ENCODE measurements around the gene MAN1C1. TPM values are rescaled to one million over a fixed set of nuclear protein-coding genes. Genes with fewer than 3 reads are reported as not detected.

MAN1C1 gene
- polyA plus RNA-seq, 1 of the 3 experiments (the other 2 are of a cell fraction): 0.20 TPM

DNA sequence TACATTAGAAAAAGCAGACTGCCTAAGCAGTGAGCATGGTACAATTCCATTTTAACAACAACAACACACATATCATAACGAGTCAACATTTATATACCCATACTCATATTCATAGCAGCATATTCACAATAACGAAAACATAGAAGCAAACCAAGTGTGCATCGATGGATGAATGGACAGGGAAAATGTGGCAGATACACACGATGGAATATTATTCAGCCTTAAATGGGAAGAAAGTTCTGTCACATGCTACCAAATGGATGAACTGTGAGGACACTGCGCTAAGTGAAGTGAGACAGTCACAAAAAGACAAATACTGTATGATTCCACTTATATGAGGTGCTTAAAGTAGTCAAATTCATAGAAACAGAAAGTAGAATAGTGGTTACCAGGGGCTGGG, 9.5 kb upstream of the MAN1C1 start:
- Histone ChIP-seq H2AFZ (ENCODE audit: low read depth) (no peak overlapping the region), H3K79me2 (ENCODE audit: insufficient read depth) (no peaks in the 10 kb centered on the region), H3F3A (replicated peaks; ENCODE audit: insufficient read depth) (no peaks in the 10 kb centered on the region), H3K27ac (ENCODE audit: low read depth in 2 of 2, low read length in 1 of 2) (no peak overlapping the region), H4K20me1 (ENCODE audit: insufficient read depth) (no peaks in the 10 kb centered on the region), H3K9me2 (no peaks in the 10 kb centered on the region), H3K4me1 (ENCODE audit: control insufficient read depth in 1 of 2, insufficient read depth in 2 of 2, low read depth in 1 of 2, low read length in 1 of 2) (peaks cover 0 to 13% of the 10 kb centered on the region in 2 experiments; a peak in 1 of 4 replicates), H3K36me3 (replicated peaks in 1 of 2; ENCODE audit: control insufficient read depth in 1 of 2, insufficient read depth in 2 of 2, low read length in 1 of 2) (no peaks in the 10 kb centered on the region), H3K4me2 (no peak overlapping the region), H3K4me3 (ENCODE audit: low read depth in 2 of 2, low read length in 1 of 2) (no peak overlapping the region), H3K9me3 (no peaks in the 10 kb centered on the region), H3K27me3 (ENCODE audit: insufficient read depth) (peaks cover 20% of the 10 kb centered on the region), H3K9ac (no peak overlapping the region)
- POLR2A ChIA-PET: no interaction called here
- WGBS (ENCODE audit: low lambda C conversion rate): 66% methylated on average over 5 of the region's 5 CpGs
- CTCF ChIA-PET: interaction anchor here (2.0 to 8.1 kb wide), 3 partner anchors 34 to 202 kb away, joined by 10 to 76 read pairs (median 11); no protein-coding TSS in a partner anchor
- DNase-seq: no peak
- TF ChIP-seq NFIC (IDR thresholded peaks at IDR 0.05; ENCODE audit: borderline replicate concordance) (no peak), EZH2phosphoT487 (IDR thresholded peaks at IDR 0.05; ENCODE audit: borderline replicate concordance, low read depth) (no peak), FOSL2 (IDR thresholded peaks at IDR 0.05; ENCODE audit: borderline replicate concordance, low read depth) (no peak), RXRA (IDR thresholded peaks at IDR 0.05; ENCODE audit: borderline replicate concordance, low read depth) (no peak), NRF1 (IDR thresholded peaks at IDR 0.05; ENCODE audit: low read depth, low read length) (no peak), FOXJ3 (CRISPR knock-in tag; IDR thresholded peaks at IDR 0.05) (no peak)

DNA sequence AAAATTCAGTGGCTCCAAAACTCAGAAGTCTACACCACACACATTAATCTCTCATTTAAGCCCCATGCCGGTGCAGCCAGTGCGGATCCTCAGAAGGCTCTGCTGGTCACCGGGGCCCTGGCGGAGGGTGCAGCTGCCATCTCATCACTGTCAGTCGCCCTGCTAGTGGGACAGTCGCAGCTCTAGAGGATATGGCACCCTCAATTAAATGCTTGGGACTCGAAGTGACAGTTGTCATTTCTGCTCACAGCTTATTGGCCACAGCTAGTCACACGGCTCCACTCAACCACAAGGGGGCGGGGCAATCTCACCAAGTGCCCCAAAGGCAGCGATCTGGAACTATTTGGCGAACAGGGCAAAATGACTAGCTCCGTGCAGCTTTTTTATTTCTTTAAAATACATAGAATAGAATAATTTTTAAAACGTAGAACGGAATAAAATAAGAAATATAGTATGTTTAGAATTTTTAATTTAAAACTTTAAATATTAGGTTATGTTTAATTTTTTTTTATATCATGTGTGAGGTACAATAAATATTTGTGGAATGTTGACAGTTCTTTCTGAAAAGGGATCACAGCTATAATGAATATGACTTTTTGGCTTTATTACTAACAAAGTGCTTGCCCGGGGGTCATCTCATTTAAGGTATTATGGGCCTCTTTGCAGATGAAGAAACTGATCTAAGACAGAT, 8.0 kb upstream of the MAN1C1 start:
- peak overlapping the region; percentile 88 for H2AFZ ChIP-seq (ENCODE audit: low read depth)
- ChIA-PET CTCF (interaction anchor here (0.5 to 8.1 kb wide), 47 partner anchors 8 to 267 kb away, joined by 3 to 76 read pairs (median 5); partner anchors contain the start of genes MAN1C1, MTFR1L, PAQR7 and SELENON), POLR2A (interaction anchor here (0.6 to 1.1 kb wide), 5 partner anchors 27 to 211 kb away, joined by 3 to 7 read pairs (median 4); partner anchors contain the start of genes MTFR1L and SELENON)
- H3K79me2 ChIP-seq (ENCODE audit: insufficient read depth): no peaks in the 10 kb centered on the region
- no peaks in the 10 kb centered on the region for H4K20me1 ChIP-seq (ENCODE audit: insufficient read depth)
- DNase-seq: peak; percentile 85
- no peaks in the 10 kb centered on the region for H3K9me3 ChIP-seq
- H3K4me1 ChIP-seq (ENCODE audit: control insufficient read depth in 1 of 2, insufficient read depth in 2 of 2, low read depth in 1 of 2, low read length in 1 of 2): peaks cover 0 to 13% of the 10 kb centered on the region in 2 experiments; a peak in 1 of 4 replicates
- peak overlapping the region; percentile 39 to 57; a peak in 3 of 4 replicates for H3K4me3 ChIP-seq (ENCODE audit: low read depth in 2 of 2, low read length in 1 of 2)
- no peak overlapping the region for H3K9ac ChIP-seq
- H3K27ac ChIP-seq (ENCODE audit: low read depth in 2 of 2, low read length in 1 of 2): no peak overlapping the region
- peaks cover 29% of the 10 kb centered on the region for H3K27me3 ChIP-seq (ENCODE audit: insufficient read depth)
- WGBS (ENCODE audit: low lambda C conversion rate): 2% methylated on average over 15 of the region's 15 CpGs
- H3F3A ChIP-seq (replicated peaks; ENCODE audit: insufficient read depth): peaks cover 4% of the 10 kb centered on the region
- no peaks in the 10 kb centered on the region for H3K36me3 ChIP-seq (replicated peaks in 1 of 2; ENCODE audit: control insufficient read depth in 1 of 2, insufficient read depth in 2 of 2, low read length in 1 of 2)
- H3K4me2 ChIP-seq: peak overlapping the region; percentile 80
- no peaks in the 10 kb centered on the region for H3K9me2 ChIP-seq
- no peak for TF ChIP-seq EP300 (IDR thresholded peaks at IDR 0.05; ENCODE audit: borderline replicate concordance in 1 of 2, low read depth in 1 of 2, low read length in 1 of 2)
- TF ChIP-seq, protein P1, sequence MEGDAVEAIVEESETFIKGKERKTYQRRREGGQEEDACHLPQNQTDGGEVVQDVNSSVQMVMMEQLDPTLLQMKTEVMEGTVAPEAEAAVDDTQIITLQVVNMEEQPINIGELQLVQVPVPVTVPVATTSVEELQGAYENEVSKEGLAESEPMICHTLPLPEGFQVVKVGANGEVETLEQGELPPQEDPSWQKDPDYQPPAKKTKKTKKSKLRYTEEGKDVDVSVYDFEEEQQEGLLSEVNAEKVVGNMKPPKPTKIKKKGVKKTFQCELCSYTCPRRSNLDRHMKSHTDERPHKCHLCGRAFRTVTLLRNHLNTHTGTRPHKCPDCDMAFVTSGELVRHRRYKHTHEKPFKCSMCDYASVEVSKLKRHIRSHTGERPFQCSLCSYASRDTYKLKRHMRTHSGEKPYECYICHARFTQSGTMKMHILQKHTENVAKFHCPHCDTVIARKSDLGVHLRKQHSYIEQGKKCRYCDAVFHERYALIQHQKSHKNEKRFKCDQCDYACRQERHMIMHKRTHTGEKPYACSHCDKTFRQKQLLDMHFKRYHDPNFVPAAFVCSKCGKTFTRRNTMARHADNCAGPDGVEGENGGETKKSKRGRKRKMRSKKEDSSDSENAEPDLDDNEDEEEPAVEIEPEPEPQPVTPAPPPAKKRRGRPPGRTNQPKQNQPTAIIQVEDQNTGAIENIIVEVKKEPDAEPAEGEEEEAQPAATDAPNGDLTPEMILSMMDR (IDR thresholded peaks at IDR 0.05): peak; percentile 60
- peak; percentile 38; the same call in 1 of the 2 replicates for TF ChIP-seq MXI1 (IDR thresholded peaks at IDR 0.05; ENCODE audit: low read depth, low read length)
- no peak for TF ChIP-seq NFIC (IDR thresholded peaks at IDR 0.05; ENCODE audit: borderline replicate concordance)
- TF ChIP-seq, protein P2, sequence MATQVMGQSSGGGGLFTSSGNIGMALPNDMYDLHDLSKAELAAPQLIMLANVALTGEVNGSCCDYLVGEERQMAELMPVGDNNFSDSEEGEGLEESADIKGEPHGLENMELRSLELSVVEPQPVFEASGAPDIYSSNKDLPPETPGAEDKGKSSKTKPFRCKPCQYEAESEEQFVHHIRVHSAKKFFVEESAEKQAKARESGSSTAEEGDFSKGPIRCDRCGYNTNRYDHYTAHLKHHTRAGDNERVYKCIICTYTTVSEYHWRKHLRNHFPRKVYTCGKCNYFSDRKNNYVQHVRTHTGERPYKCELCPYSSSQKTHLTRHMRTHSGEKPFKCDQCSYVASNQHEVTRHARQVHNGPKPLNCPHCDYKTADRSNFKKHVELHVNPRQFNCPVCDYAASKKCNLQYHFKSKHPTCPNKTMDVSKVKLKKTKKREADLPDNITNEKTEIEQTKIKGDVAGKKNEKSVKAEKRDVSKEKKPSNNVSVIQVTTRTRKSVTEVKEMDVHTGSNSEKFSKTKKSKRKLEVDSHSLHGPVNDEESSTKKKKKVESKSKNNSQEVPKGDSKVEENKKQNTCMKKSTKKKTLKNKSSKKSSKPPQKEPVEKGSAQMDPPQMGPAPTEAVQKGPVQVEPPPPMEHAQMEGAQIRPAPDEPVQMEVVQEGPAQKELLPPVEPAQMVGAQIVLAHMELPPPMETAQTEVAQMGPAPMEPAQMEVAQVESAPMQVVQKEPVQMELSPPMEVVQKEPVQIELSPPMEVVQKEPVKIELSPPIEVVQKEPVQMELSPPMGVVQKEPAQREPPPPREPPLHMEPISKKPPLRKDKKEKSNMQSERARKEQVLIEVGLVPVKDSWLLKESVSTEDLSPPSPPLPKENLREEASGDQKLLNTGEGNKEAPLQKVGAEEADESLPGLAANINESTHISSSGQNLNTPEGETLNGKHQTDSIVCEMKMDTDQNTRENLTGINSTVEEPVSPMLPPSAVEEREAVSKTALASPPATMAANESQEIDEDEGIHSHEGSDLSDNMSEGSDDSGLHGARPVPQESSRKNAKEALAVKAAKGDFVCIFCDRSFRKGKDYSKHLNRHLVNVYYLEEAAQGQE (IDR thresholded peaks at IDR 0.05; ENCODE audit: low read depth, low read length): no peak
- TF ChIP-seq CHD2 (IDR thresholded peaks at IDR 0.05; ENCODE audit: low read length, partially characterized antibody): no peak
- peak; percentile 82 for TF ChIP-seq RAD21 (IDR thresholded peaks at IDR 0.05; ENCODE audit: low read length)
- peak; percentile 76 for TF ChIP-seq SMC3 (IDR thresholded peaks at IDR 0.05; ENCODE audit: low read depth, low read length)
- TF ChIP-seq, protein P3, sequence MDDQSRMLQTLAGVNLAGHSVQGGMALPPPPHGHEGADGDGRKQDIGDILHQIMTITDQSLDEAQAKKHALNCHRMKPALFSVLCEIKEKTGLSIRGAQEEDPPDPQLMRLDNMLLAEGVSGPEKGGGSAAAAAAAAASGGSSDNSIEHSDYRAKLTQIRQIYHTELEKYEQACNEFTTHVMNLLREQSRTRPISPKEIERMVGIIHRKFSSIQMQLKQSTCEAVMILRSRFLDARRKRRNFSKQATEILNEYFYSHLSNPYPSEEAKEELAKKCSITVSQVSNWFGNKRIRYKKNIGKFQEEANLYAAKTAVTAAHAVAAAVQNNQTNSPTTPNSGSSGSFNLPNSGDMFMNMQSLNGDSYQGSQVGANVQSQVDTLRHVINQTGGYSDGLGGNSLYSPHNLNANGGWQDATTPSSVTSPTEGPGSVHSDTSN (IDR thresholded peaks at IDR 0.05): 0 out of 2 replicates have a peak, but pooled peaks have one; percentile 37
- TF ChIP-seq ELF1 (IDR thresholded peaks at IDR 0.05): no peak
- TF ChIP-seq, protein P4, sequence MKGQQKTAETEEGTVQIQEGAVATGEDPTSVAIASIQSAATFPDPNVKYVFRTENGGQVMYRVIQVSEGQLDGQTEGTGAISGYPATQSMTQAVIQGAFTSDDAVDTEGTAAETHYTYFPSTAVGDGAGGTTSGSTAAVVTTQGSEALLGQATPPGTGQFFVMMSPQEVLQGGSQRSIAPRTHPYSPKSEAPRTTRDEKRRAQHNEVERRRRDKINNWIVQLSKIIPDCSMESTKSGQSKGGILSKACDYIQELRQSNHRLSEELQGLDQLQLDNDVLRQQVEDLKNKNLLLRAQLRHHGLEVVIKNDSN (IDR thresholded peaks at IDR 0.05; ENCODE audit: borderline replicate concordance, low read depth): peak; percentile 79; the same call in 1 of the 2 replicates
- TF ChIP-seq, protein P5, sequence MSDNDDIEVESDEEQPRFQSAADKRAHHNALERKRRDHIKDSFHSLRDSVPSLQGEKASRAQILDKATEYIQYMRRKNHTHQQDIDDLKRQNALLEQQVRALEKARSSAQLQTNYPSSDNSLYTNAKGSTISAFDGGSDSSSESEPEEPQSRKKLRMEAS (IDR thresholded peaks at IDR 0.05; ENCODE audit: low read depth): no peak
- TF ChIP-seq YY1 (IDR thresholded peaks at IDR 0.05; ENCODE audit: low read depth): no peak
- no peak for TF ChIP-seq EZH2phosphoT487 (IDR thresholded peaks at IDR 0.05; ENCODE audit: borderline replicate concordance, low read depth)
